PC-9 (cell line): ENCODE measurements around the gene CRYBB1. TPM values are rescaled to one million over a fixed set of nuclear protein-coding genes. Genes with fewer than 3 reads are reported as not detected.

ENCODE experiments used
- BruUV-seq: library from RNA; stranded (reverse); fragments of 400-500 nt; replicated peaks from 2 replicates; lab custom pipeline; 2021; lab: Mats Ljungman, UMichigan
- CTCF ChIA-PET: fragments of 300-600 bp; sonication (Branson Sonifier 250); formaldehyde crosslinking; loops from one replicate; lab custom pipeline; 2022; ENCODE audit warnings: antibody characterized with exemption; lab: Charles Lee
- POLR2A ChIA-PET: fragments of 300-600 bp; sonication (Branson Sonifier 250); formaldehyde crosslinking; loops from one replicate; lab custom pipeline; 2022; ENCODE audit warnings: antibody characterized with exemption; ENCODE audit not compliant: unreplicated experiment; lab: Charles Lee
- DNase-seq, 2 experiments: peaks; one replicate each; pipeline versions ENCODE4 v3.0.0 to v3.0.0-alpha.2; 2015 to 2022; ENCODE audit warnings: mixed read lengths in 1 of 2
- H2AFZ ChIP-seq: fragments of 200-600 bp; sonication (generic); 2 replicates; pipeline ENCODE4 v1.8.1; 2017; ENCODE audit warnings: antibody characterized with exemption
- H3F3A ChIP-seq: fragments of 200-600 bp; sonication (generic); 2 replicates; pipeline ENCODE4 v1.8.1; 2017; ENCODE audit warnings: antibody characterized with exemption, mild to moderate bottlenecking, low read depth; ENCODE audit not compliant: insufficient read depth
- H3K27ac ChIP-seq: fragments of 200-600 bp; sonication (generic); 2 replicates; pipeline ENCODE4 v1.6.1; 2016; ENCODE audit warnings: mixed run types
- H3K27me3 ChIP-seq: fragments of 200-600 bp; sonication (generic); 2 replicates; pipeline ENCODE4 v1.6.1; 2016; ENCODE audit warnings: low read depth, mixed run types; ENCODE audit not compliant: insufficient read depth
- H3K36me3 ChIP-seq: fragments of 200-600 bp; sonication (generic); 2 replicates; pipeline ENCODE4 v1.6.1; 2016; ENCODE audit warnings: low read depth, mixed run types
- H3K4me1 ChIP-seq: fragments of 200-600 bp; sonication (generic); replicated peaks from 2 replicates; pipeline ENCODE4 v1.6.1; 2016; ENCODE audit warnings: mixed run types; ENCODE audit not compliant: insufficient read depth
- H3K4me2 ChIP-seq: fragments of 200-600 bp; sonication (generic); 2 replicates; pipeline ENCODE4 v1.6.1; 2017; ENCODE audit warnings: mixed run types
- H3K4me3 ChIP-seq: fragments of 200-600 bp; sonication (generic); 2 replicates; pipeline ENCODE4 v1.6.1; 2016; ENCODE audit warnings: mixed run types
- H3K79me2 ChIP-seq: fragments of 200-600 bp; sonication (generic); 2 replicates; pipeline ENCODE4 v1.6.1; 2017; ENCODE audit warnings: low read depth, mixed run types
- H3K9me2 ChIP-seq: fragments of 200-600 bp; sonication (generic); 2 replicates; pipeline ENCODE4 v1.8.1; 2017; ENCODE audit warnings: mild to moderate bottlenecking; ENCODE audit not compliant: insufficient read depth
- H3K9me3 ChIP-seq: fragments of 200-600 bp; sonication (generic); 2 replicates; pipeline ENCODE4 v1.8.1; 2016; ENCODE audit warnings: low read depth; ENCODE audit not compliant: insufficient read depth
- H4K20me1 ChIP-seq: fragments of 200-600 bp; sonication (generic); 2 replicates; pipeline ENCODE4 v1.8.1; 2017; ENCODE audit not compliant: insufficient read depth
- CTCF ChIP-seq: fragments of 200-600 bp; sonication (generic); conservative IDR thresholded peaks from 2 replicates; pipeline ENCODE4 v1.6.1; 2017; ENCODE audit warnings: mixed run types, antibody characterized with exemption, mild to moderate bottlenecking, moderate library complexity
- EZH2 ChIP-seq: fragments of 200-600 bp; sonication (generic); IDR thresholded peaks from 2 replicates; pipeline ENCODE4 v1.8.0; 2017; ENCODE audit warnings: antibody characterized with exemption, low read depth
- intact Hi-C: fragments of 100-400 bp; cut with micrococcal nuclease; formaldehyde crosslinking; loops from one replicate; pipeline ENCODE4 v1.10.0; 2022; ENCODE audit not compliant: unreplicated experiment
- total RNA-seq: library from RNA; stranded (reverse); gene quantifications from 2 replicates; pipeline ENCODE4 v1.2.3, GENCODE V29; 2021

CRYBB1 gene
- total RNA-seq, 1 experiment from 2014 or later: not detected

- CTCF ChIA-PET: no interaction called here
These were observed 36.8 kb downstream of the CRYBB1 start for GRCh38 chr22:26581026-26581425.

GRCh38 chr22:26580240-26580962 lies 37.4 kb downstream of the CRYBB1 start:
- H2AFZ ChIP-seq: no peak overlapping the region
- H4K20me1 ChIP-seq: no peaks in the 10 kb centered on the region
- H3K27me3 ChIP-seq: no peaks in the 10 kb centered on the region
- no peak overlapping the region for H3K27ac ChIP-seq
- H3K4me1 ChIP-seq: no peaks in the 10 kb centered on the region
- intact Hi-C loops: no loop called here
- TF ChIP-seq CTCF: no peak
- no peak for TF ChIP-seq EZH2
- no peaks in the 10 kb centered on the region for H3K9me3 ChIP-seq
- no peak for DNase-seq
- no peak overlapping the region for H3K4me2 ChIP-seq
- no peaks in the 10 kb centered on the region for H3K79me2 ChIP-seq
- CTCF ChIA-PET: no interaction called here
- H3F3A ChIP-seq: no peaks in the 10 kb centered on the region
- no peak overlapping the region for H3K4me3 ChIP-seq
- H3K36me3 ChIP-seq: no peaks in the 10 kb centered on the region
- POLR2A ChIA-PET: no interaction called here
- no peaks in the 10 kb centered on the region for H3K9me2 ChIP-seq
- no TSS peak for BruUV-seq

More at GRCh38 chr22:26581026-26581425, 36.8 kb downstream of the CRYBB1 start:
- no peak for TF ChIP-seq CTCF
- no peak for TF ChIP-seq EZH2
- no peak for DNase-seq
- intact Hi-C loops: no loop called here
- H4K20me1 ChIP-seq: no peaks in the 10 kb centered on the region
- BruUV-seq: no TSS peak
- POLR2A ChIA-PET: no interaction called here
- H3K4me3 ChIP-seq: no peak overlapping the region
- H3K36me3 ChIP-seq: no peaks in the 10 kb centered on the region
- no peaks in the 10 kb centered on the region for H3K9me2 ChIP-seq
- H3K4me2 ChIP-seq: no peak overlapping the region
- no peaks in the 10 kb centered on the region for H3K27me3 ChIP-seq
- no peaks in the 10 kb centered on the region for H3K79me2 ChIP-seq
- H3K27ac ChIP-seq: no peak overlapping the region
- H2AFZ ChIP-seq: no peak overlapping the region
- no peaks in the 10 kb centered on the region for H3K4me1 ChIP-seq
- H3F3A ChIP-seq: no peaks in the 10 kb centered on the region
- H3K9me3 ChIP-seq: no peaks in the 10 kb centered on the region

GRCh38 chr22:26579331-26579886 lies 38.4 kb downstream of the CRYBB1 start:
- H3K9me3 ChIP-seq: no peaks in the 10 kb centered on the region
- POLR2A ChIA-PET: no interaction called here
- no peaks in the 10 kb centered on the region for H4K20me1 ChIP-seq
- no peaks in the 10 kb centered on the region for H3K4me1 ChIP-seq
- no peaks in the 10 kb centered on the region for H3K9me2 ChIP-seq
- H3K36me3 ChIP-seq: no peaks in the 10 kb centered on the region
- no peak overlapping the region for H3K4me2 ChIP-seq
- H2AFZ ChIP-seq: no peak overlapping the region
- BruUV-seq: no TSS peak
- H3F3A ChIP-seq: no peaks in the 10 kb centered on the region
- intact Hi-C loops: no loop called here
- no peak for DNase-seq
- H3K27ac ChIP-seq: no peak overlapping the region
- no peaks in the 10 kb centered on the region for H3K79me2 ChIP-seq
- TF ChIP-seq CTCF (no peak), EZH2 (no peak)
- no peaks in the 10 kb centered on the region for H3K27me3 ChIP-seq
- H3K4me3 ChIP-seq: no peak overlapping the region
- CTCF ChIA-PET: no interaction called here
